8988T (cell line): ENCODE results near the gene GRID2.
"Not testable (repeated sequence)": the region's sequence is repeated elsewhere in the genome, so short reads cannot be mapped to it uniquely, and the experiment has no call there.

ENCODE experiments used
- DNase-seq: peaks from one replicate; pipeline ENCODE4 v3.0.0; 2011

Gene GRID2

GRCh38 chr4:93633721-93634120 is 1330.0 kb downstream of the GRID2 start:
- no peak for DNase-seq

GRCh38 chr4:93635943-93636342 is 1332.2 kb downstream of the GRID2 start:
- DNase-seq: no peak

- DNase-seq: no peak
Observed at GRCh38 chr4:93645120-93645519, 1341.4 kb downstream of the GRID2 start.

- no peak for DNase-seq
Observed at GRCh38 chr4:93646233-93646930, 1342.6 kb downstream of the GRID2 start.

GRCh38 chr4:93648258-93648657 is 1344.5 kb downstream of the GRID2 start:
- DNase-seq: no peak

GRCh38 chr4:93649828-93650227 is 1346.1 kb downstream of the GRID2 start:
- DNase-seq: no peak

- DNase-seq: no peak
Observed at GRCh38 chr4:93654211-93654610, 1350.4 kb downstream of the GRID2 start.

GRCh38 chr4:93657527-93657926 is 1353.8 kb downstream of the GRID2 start:
- no peak for DNase-seq

GRCh38 chr4:93658443-93658842 is 1354.7 kb downstream of the GRID2 start:
- no peak for DNase-seq

GRCh38 chr4:93659629-93660028 is 1355.9 kb downstream of the GRID2 start:
- DNase-seq: no peak

- DNase-seq: no peak
Observed at GRCh38 chr4:93660036-93660435, 1356.3 kb downstream of the GRID2 start.

GRCh38 chr4:93670434-93670833 is 1366.7 kb downstream of the GRID2 start:
- DNase-seq: no peak

- DNase-seq: no peak
Observed at GRCh38 chr4:93671093-93671492, 1367.3 kb downstream of the GRID2 start.

GRCh38 chr4:93676937-93677336 is 1373.2 kb downstream of the GRID2 start:
- not testable (repeated sequence) for DNase-seq

- no peak for DNase-seq
Observed at GRCh38 chr4:93684571-93684970, 1380.8 kb downstream of the GRID2 start.

- DNase-seq: no peak
Observed at GRCh38 chr4:93687304-93687703, 1383.5 kb downstream of the GRID2 start.

- DNase-seq: no peak
Observed at GRCh38 chr4:93688978-93689377, 1385.2 kb downstream of the GRID2 start.

GRCh38 chr4:93693141-93693540 is 1389.4 kb downstream of the GRID2 start:
- DNase-seq: no peak

- DNase-seq: no peak
Observed at GRCh38 chr4:93698686-93699085, 1394.9 kb downstream of the GRID2 start.

GRCh38 chr4:93700571-93700970 is 1396.8 kb downstream of the GRID2 start:
- no peak for DNase-seq

- no peak for DNase-seq
Observed at GRCh38 chr4:93710101-93710846, 1406.5 kb downstream of the GRID2 start.

GRCh38 chr4:93710847-93711430 is 1407.2 kb downstream of the GRID2 start:
- DNase-seq: no peak

- DNase-seq: no peak
Observed at GRCh38 chr4:93718233-93718632, 1414.5 kb downstream of the GRID2 start.

GRCh38 chr4:93719552-93719951 is 1415.8 kb downstream of the GRID2 start:
- no peak for DNase-seq
